ENCODE results near the gene CALHM6. TPM values are rescaled to one million over a fixed set of nuclear protein-coding genes. Genes with fewer than 3 reads are reported as not detected.

CALHM6 gene
- total RNA-seq, 1 experiment from 2014 or later = not detected

DNA sequence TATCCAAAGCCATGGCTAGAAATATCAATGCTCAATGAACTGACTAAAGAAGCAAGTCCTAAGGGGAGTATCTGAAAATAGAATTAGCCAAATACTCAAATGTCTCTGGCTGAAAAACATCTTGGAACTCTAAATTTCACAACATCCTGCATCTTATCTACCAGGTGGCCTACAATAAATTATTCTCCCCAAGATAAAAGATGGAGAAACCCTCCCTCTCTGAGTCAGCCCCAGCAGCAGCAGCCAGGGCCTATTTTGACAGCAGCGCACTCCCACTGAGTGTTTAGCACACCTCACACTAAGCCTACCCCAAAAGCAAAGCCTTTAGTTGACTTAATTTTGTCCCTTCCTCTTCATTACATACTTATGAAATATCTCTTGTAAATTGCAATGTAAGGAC is 5.9 kb downstream of the CALHM6 start:
- Histone ChIP-seq H3K4me3 (ENCODE audit: low read depth, low read length, poor library complexity, severe bottlenecking) (no peak overlapping the region), H3K36me3 (ENCODE audit: insufficient read depth, low read length, poor library complexity, severe bottlenecking) (no peaks in the 10 kb centered on the region), H3K27me3 (replicated peaks; ENCODE audit: insufficient read depth, low read depth, low read length, poor library complexity) (peaks cover 10% of the 10 kb centered on the region), H3K27ac (ENCODE audit: low read depth, low read length, poor library complexity, severe bottlenecking) (no peak overlapping the region), H3K9me3 (ENCODE audit: low read depth, low read length, poor library complexity, severe bottlenecking) (no peaks in the 10 kb centered on the region), H3K4me1 (ENCODE audit: insufficient read depth, low read length, poor library complexity, severe bottlenecking) (no peaks in the 10 kb centered on the region)
- TF ChIP-seq, protein P1, sequence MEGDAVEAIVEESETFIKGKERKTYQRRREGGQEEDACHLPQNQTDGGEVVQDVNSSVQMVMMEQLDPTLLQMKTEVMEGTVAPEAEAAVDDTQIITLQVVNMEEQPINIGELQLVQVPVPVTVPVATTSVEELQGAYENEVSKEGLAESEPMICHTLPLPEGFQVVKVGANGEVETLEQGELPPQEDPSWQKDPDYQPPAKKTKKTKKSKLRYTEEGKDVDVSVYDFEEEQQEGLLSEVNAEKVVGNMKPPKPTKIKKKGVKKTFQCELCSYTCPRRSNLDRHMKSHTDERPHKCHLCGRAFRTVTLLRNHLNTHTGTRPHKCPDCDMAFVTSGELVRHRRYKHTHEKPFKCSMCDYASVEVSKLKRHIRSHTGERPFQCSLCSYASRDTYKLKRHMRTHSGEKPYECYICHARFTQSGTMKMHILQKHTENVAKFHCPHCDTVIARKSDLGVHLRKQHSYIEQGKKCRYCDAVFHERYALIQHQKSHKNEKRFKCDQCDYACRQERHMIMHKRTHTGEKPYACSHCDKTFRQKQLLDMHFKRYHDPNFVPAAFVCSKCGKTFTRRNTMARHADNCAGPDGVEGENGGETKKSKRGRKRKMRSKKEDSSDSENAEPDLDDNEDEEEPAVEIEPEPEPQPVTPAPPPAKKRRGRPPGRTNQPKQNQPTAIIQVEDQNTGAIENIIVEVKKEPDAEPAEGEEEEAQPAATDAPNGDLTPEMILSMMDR (conservative IDR thresholded peaks at IDR 0.05; ENCODE audit: low read depth, low read length) = no peak
- no peak for TF ChIP-seq EZH2 (IDR thresholded peaks at IDR 0.05; ENCODE audit: borderline replicate concordance, low read depth, low read length, poor library complexity, severe bottlenecking)
- POLR2A ChIA-PET (ENCODE audit: low non-redundant PET) = no interaction called here
- DNase-seq (ENCODE audit: low spot score) = no peak
- CTCF ChIA-PET = no interaction called here
- intact Hi-C loops (cut with micrococcal nuclease; ENCODE audit: unreplicated experiment) = no loop called here
- no TSS peak for BruUV-seq (replicated peaks)

DNA sequence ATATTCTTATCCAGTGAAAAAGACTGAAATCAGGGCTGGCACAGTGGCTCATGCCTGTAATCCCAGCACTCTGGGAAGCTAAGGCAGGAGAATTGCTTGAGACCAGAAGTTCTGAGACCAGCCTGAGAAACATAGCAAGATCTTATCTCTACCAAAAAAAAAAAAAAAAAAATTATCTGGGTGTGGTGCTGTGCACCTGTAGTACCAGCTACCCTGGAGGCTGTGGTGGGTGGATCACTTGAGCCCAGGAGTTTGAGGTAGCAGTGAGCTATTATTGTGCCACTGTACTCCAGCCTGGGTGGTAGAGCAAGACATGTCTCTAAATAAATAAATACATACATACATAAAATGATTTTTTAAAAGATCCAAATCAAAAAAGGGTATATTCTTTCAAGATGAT is 6.3 kb downstream of the CALHM6 start:
- Histone ChIP-seq H3K4me1 (ENCODE audit: insufficient read depth, low read length, poor library complexity, severe bottlenecking) (no peaks in the 10 kb centered on the region), H3K27ac (ENCODE audit: low read depth, low read length, poor library complexity, severe bottlenecking) (no peak overlapping the region), H3K4me3 (ENCODE audit: low read depth, low read length, poor library complexity, severe bottlenecking) (no peak overlapping the region), H3K9me3 (ENCODE audit: low read depth, low read length, poor library complexity, severe bottlenecking) (no peaks in the 10 kb centered on the region), H3K36me3 (ENCODE audit: insufficient read depth, low read length, poor library complexity, severe bottlenecking) (no peaks in the 10 kb centered on the region), H3K27me3 (replicated peaks; ENCODE audit: insufficient read depth, low read depth, low read length, poor library complexity) (peaks cover 9% of the 10 kb centered on the region)
- ChIA-PET POLR2A (ENCODE audit: low non-redundant PET) (no interaction called here), CTCF (no interaction called here)
- BruUV-seq (replicated peaks) = no TSS peak
- TF ChIP-seq, protein P1 (conservative IDR thresholded peaks at IDR 0.05; ENCODE audit: low read depth, low read length) = no peak
- TF ChIP-seq EZH2 (IDR thresholded peaks at IDR 0.05; ENCODE audit: borderline replicate concordance, low read depth, low read length, poor library complexity, severe bottlenecking) = no peak
- intact Hi-C loops (cut with micrococcal nuclease; ENCODE audit: unreplicated experiment) = no loop called here
- DNase-seq (ENCODE audit: low spot score) = no peak

DNA sequence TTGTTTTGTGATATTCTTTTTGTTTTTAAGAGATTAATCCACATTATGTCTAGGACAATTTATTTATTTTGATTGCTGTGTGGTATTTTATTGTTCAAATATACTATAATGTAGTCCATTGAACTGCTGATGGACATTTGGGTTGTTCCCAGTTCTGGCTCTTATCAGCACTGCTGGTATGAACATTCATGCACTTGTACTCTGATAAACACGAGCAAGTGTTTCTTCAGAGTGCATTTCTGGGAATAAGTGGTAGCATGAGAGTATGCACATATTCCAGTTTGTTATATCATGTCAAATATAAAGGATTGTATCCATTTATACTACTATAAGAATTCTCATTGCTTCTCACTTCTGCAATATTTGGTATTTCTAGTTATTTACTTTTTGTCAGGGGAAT is 7.1 kb downstream of the CALHM6 start:
- no peak for DNase-seq (ENCODE audit: low spot score)
- ChIA-PET CTCF (no interaction called here), POLR2A (ENCODE audit: low non-redundant PET) (no interaction called here)
- BruUV-seq (replicated peaks) = no TSS peak
- no peaks in the 10 kb centered on the region for H3K4me1 ChIP-seq (ENCODE audit: insufficient read depth, low read length, poor library complexity, severe bottlenecking)
- peaks cover 2% of the 10 kb centered on the region for H3K27me3 ChIP-seq (replicated peaks; ENCODE audit: insufficient read depth, low read depth, low read length, poor library complexity)
- no peak overlapping the region for H3K27ac ChIP-seq (ENCODE audit: low read depth, low read length, poor library complexity, severe bottlenecking)
- H3K4me3 ChIP-seq (ENCODE audit: low read depth, low read length, poor library complexity, severe bottlenecking) = no peak overlapping the region
- intact Hi-C loops (cut with micrococcal nuclease; ENCODE audit: unreplicated experiment) = no loop called here
- H3K36me3 ChIP-seq (ENCODE audit: insufficient read depth, low read length, poor library complexity, severe bottlenecking) = no peaks in the 10 kb centered on the region
- TF ChIP-seq, protein P1 (conservative IDR thresholded peaks at IDR 0.05; ENCODE audit: low read depth, low read length) = no peak
- no peak for TF ChIP-seq EZH2 (IDR thresholded peaks at IDR 0.05; ENCODE audit: borderline replicate concordance, low read depth, low read length, poor library complexity, severe bottlenecking)
- no peaks in the 10 kb centered on the region for H3K9me3 ChIP-seq (ENCODE audit: low read depth, low read length, poor library complexity, severe bottlenecking)

Measured in A673 (cell line).